HEK293 (cell line): ENCODE measurements around the gene GYS2.

ENCODE experiments used
- CTCF ChIP-seq: fragments of 450-650 bp; formaldehyde crosslinking; IDR thresholded peaks from 2 replicates; pipeline ENCODE4 v1.5.1; 2016; ENCODE audit warnings: missing biosample characterization, missing genetic modification characterization
- KLF16 ChIP-seq: fragments of 450-650 bp; formaldehyde crosslinking; IDR thresholded peaks from 2 replicates; pipeline ENCODE4 v1.5.1; 2017; ENCODE audit warnings: missing biosample characterization, missing genetic modification characterization
- REST ChIP-seq: fragments of 450-650 bp; formaldehyde crosslinking; IDR thresholded peaks from 2 replicates; pipeline ENCODE4 v1.5.1; 2016; ENCODE audit warnings: missing biosample characterization, missing genetic modification characterization
- YY1 ChIP-seq: fragments of 450-650 bp; formaldehyde crosslinking; IDR thresholded peaks from 2 replicates; pipeline ENCODE4 v1.5.1; 2018; ENCODE audit warnings: missing biosample characterization, missing genetic modification characterization
- ZBTB20 ChIP-seq: fragments of 450-650 bp; formaldehyde crosslinking; IDR thresholded peaks from 2 replicates; pipeline ENCODE4 v1.5.1; 2016; ENCODE audit warnings: missing biosample characterization, missing genetic modification characterization
- ZBTB21 ChIP-seq: fragments of 450-650 bp; formaldehyde crosslinking; IDR thresholded peaks from 2 replicates; pipeline ENCODE4 v1.5.1; 2017; ENCODE audit warnings: missing biosample characterization, missing genetic modification characterization
- ZFP41 ChIP-seq: fragments of 450-650 bp; formaldehyde crosslinking; IDR thresholded peaks from 2 replicates; pipeline ENCODE4 v1.5.1; 2016; ENCODE audit warnings: missing biosample characterization, missing genetic modification characterization, borderline replicate concordance
- ZNF362 ChIP-seq: fragments of 450-650 bp; formaldehyde crosslinking; IDR thresholded peaks from 2 replicates; pipeline ENCODE4 v1.5.1; 2016; ENCODE audit warnings: missing biosample characterization, missing genetic modification characterization
- ZNF366 ChIP-seq: fragments of 450-650 bp; formaldehyde crosslinking; conservative IDR thresholded peaks from 2 replicates; pipeline ENCODE4 v1.5.1; 2016; ENCODE audit warnings: missing biosample characterization, missing genetic modification characterization
- ZNF404 ChIP-seq: fragments of 450-650 bp; formaldehyde crosslinking; IDR thresholded peaks from 2 replicates; pipeline ENCODE4 v1.5.1; 2017; ENCODE audit warnings: missing biosample characterization, missing genetic modification characterization
- ZNF416 ChIP-seq: fragments of 450-650 bp; formaldehyde crosslinking; IDR thresholded peaks from 2 replicates; pipeline ENCODE4 v1.5.1; 2016; ENCODE audit warnings: missing biosample characterization, missing genetic modification characterization

GRCh38 chr12:21613931-21614330 lies 9.3 kb upstream of the GYS2 start:
- TF ChIP-seq CTCF (tag by site-specific recombination) (no peak), KLF16 (tag by site-specific recombination) (no peak), ZNF366 (tag by site-specific recombination) (no peak), REST (no peak), ZNF362 (tag by site-specific recombination) (no peak), ZBTB20 (no peak), ZFP41 (tag by site-specific recombination) (no peak), YY1 (tag by site-specific recombination) (no peak), ZBTB21 (tag by site-specific recombination) (no peak), ZNF416 (tag by site-specific recombination) (no peak), ZNF404 (tag by site-specific recombination) (no peak)
